GM23248 (cell line): ENCODE data around the gene PHKA2. TPM values are rescaled to one million over a fixed set of nuclear protein-coding genes. Genes with fewer than 3 reads are reported as not detected.
"Not testable (repeated sequence)": the region's sequence is repeated elsewhere in the genome, so short reads cannot be mapped to it uniquely, and the experiment has no call there.

Experiments
- DNase-seq: peaks from one replicate; pipeline ENCODE4 v3.0.0-alpha.2; 2015
- H2AFZ ChIP-seq: fragments of 200-600 bp; sonication (generic); 2 replicates; pipeline ENCODE4 v1.6.1; 2016; ENCODE audit warnings: antibody characterized with exemption
- H3F3A ChIP-seq: fragments of 200-600 bp; sonication (generic); 2 replicates; pipeline ENCODE4 v1.6.1; 2016; ENCODE audit warnings: mild to moderate bottlenecking, antibody characterized with exemption, mixed run types; ENCODE audit not compliant: insufficient read depth
- H3K27ac ChIP-seq: fragments of 200-600 bp; sonication (generic); 2 replicates; pipeline ENCODE4 v1.5.1; 2016; ENCODE audit warnings: mild to moderate bottlenecking
- H3K27me3 ChIP-seq: fragments of 200-600 bp; sonication (generic); replicated peaks from 2 replicates; pipeline ENCODE4 v1.6.1; 2016; ENCODE audit warnings: mild to moderate bottlenecking; ENCODE audit not compliant: insufficient read depth
- H3K36me3 ChIP-seq: fragments of 200-600 bp; sonication (generic); 2 replicates; pipeline ENCODE4 v1.6.1; 2016; ENCODE audit warnings: low read depth, mild to moderate bottlenecking
- H3K4me1 ChIP-seq: fragments of 200-600 bp; sonication (generic); 2 replicates; pipeline ENCODE4 v1.6.1; 2016; ENCODE audit warnings: mild to moderate bottlenecking; ENCODE audit not compliant: insufficient read depth
- H3K4me2 ChIP-seq: fragments of 200-600 bp; sonication (generic); one replicate; pipeline ENCODE4 v1.6.1; 2016; ENCODE audit warnings: mild to moderate bottlenecking; ENCODE audit not compliant: unreplicated experiment
- H3K4me3 ChIP-seq: fragments of 200-600 bp; sonication (generic); 2 replicates; pipeline ENCODE4 v1.5.1; 2016; ENCODE audit warnings: mild to moderate bottlenecking
- H3K79me2 ChIP-seq: fragments of 200-600 bp; sonication (generic); 2 replicates; pipeline ENCODE4 v1.6.1; 2016; ENCODE audit warnings: mild to moderate bottlenecking; ENCODE audit not compliant: insufficient read depth
- H3K9ac ChIP-seq: fragments of 200-600 bp; sonication (generic); 2 replicates; pipeline ENCODE4 v1.6.1; 2016; ENCODE audit warnings: mild to moderate bottlenecking
- H3K9me2 ChIP-seq: fragments of 200-600 bp; sonication (generic); 2 replicates; pipeline ENCODE4 v1.6.1; 2016; ENCODE audit warnings: mixed run types, mild to moderate bottlenecking, moderate library complexity; ENCODE audit not compliant: insufficient read depth
- H3K9me3 ChIP-seq: fragments of 200-600 bp; sonication (generic); one replicate; pipeline ENCODE4 v1.6.1; 2017; ENCODE audit warnings: low read depth
- H4K20me1 ChIP-seq: fragments of 200-600 bp; sonication (generic); 2 replicates; pipeline ENCODE4 v1.6.0; 2016; ENCODE audit not compliant: insufficient read depth
- EZH2 ChIP-seq: fragments of 200-600 bp; sonication (generic); IDR thresholded peaks from 2 replicates; pipeline ENCODE4 v1.6.1; 2018; ENCODE audit warnings: antibody characterized with exemption, mild to moderate bottlenecking; ENCODE audit not compliant: insufficient read depth, poor library complexity, severe bottlenecking
- EZH2phosphoT487 ChIP-seq: fragments of 200-600 bp; sonication (generic); IDR thresholded peaks from 2 replicates; pipeline ENCODE4 v1.6.1; 2018; ENCODE audit warnings: antibody characterized with exemption, moderate library complexity, mild to moderate bottlenecking, low read depth; ENCODE audit not compliant: insufficient read depth
- WGBS, 2 experiments: methylation state at CpG; one replicate each; pipeline ENCODE4 v1.1.6; 2015 to 2017; ENCODE audit warnings: low lambda C conversion rate in 2 of 2, low coverage in 1 of 2; ENCODE audit errors: missing lambda C conversion rate in 2 of 2; 5-methylcytosine and 5-hydroxymethylcytosine counted together
- in situ Hi-C: fragments of 300-500 bp; cut with MboI; formaldehyde crosslinking; loops from 2 replicates; pipeline ENCODE4 v1.15.0; 2020
- polyA plus RNA-seq: library from polyadenylated mRNA; unstranded; fragments of >200 nt; fragmentation: Nextera tagmentation; extraction: Ambion mirVana; gene quantifications from 2 replicates; pipeline ENCODE4 v1.2.1, GENCODE V29; 2016
- total RNA-seq: library from RNA; depleted of rRNA; stranded (reverse); fragments of >200 nt; shearing (Covaris generic); gene quantifications from 2 replicates; pipeline ENCODE4 v1.2.3, GENCODE V29; 2014

Gene PHKA2
- total and polyA plus RNA-seq, 2 experiments from 2014 or later, result 6.8 to 9.9 TPM

DNA sequence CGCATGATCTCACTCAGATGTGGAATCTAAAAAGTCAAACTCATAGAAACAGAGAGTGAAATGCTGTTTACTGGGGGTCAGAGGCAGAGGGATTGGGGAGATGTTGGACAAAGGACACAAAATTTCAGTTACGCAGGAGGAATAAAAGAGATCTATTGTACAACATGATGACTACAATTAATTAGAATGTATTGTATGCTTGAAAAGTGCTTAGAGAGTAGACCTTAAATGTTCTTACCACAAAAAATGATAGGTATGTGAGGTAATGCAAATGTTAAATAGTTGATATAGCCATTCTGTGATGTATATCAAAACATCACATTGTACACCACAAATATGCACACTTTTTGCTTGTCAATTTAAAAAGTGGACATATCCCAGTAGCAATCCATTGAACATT lies 36.1 kb upstream of the PHKA2 start:
- H3K27me3 ChIP-seq, result no peaks in the 10 kb centered on the region
- no peaks in the 10 kb centered on the region for H3K36me3 ChIP-seq
- no peak overlapping the region for H3K4me2 ChIP-seq
- no peak overlapping the region for H3K27ac ChIP-seq
- H3F3A ChIP-seq, result no peaks in the 10 kb centered on the region
- no peak overlapping the region for H2AFZ ChIP-seq
- no peaks in the 10 kb centered on the region for H3K79me2 ChIP-seq
- H3K9ac ChIP-seq, result no peak overlapping the region
- no peak for TF ChIP-seq EZH2phosphoT487
- TF ChIP-seq EZH2, result no peak
- H4K20me1 ChIP-seq, result no peaks in the 10 kb centered on the region
- DNase-seq, result no peak
- no peaks in the 10 kb centered on the region for H3K9me2 ChIP-seq
- in situ Hi-C loops, result no loop called here
- 90 to 100% methylated on average over 2 of the region's 2 CpGs for WGBS, 2 experiments
- no peak overlapping the region for H3K4me3 ChIP-seq
- no peaks in the 10 kb centered on the region for H3K4me1 ChIP-seq
- no peaks in the 10 kb centered on the region for H3K9me3 ChIP-seq

DNA sequence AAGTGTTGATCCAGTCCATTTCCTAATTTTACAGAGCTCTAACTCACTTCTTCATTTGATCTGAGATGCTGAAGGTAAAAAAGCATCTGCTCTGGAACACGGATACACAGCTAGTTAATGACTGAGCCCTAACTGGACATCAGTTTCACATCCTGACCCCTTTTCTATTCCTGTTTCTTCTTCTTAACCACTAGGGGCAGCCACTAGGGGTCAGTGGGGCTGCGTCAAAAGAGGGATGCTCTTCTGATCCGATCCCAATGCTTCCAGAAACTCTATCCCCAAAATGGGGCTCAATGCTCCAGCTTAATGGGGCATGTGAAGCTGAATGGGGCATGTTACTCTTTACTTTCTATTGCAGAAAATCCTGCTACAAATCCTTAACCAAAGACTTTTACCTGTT lies 33.4 kb upstream of the PHKA2 start:
- Histone ChIP-seq H3K4me1 (no peaks in the 10 kb centered on the region), H3K9me3 (no peaks in the 10 kb centered on the region), H3F3A (no peaks in the 10 kb centered on the region), H4K20me1 (no peaks in the 10 kb centered on the region), H3K9me2 (no peaks in the 10 kb centered on the region), H3K4me2 (no peak overlapping the region), H3K36me3 (no peaks in the 10 kb centered on the region), H3K79me2 (no peaks in the 10 kb centered on the region), H3K4me3 (no peak overlapping the region), H3K27me3 (no peaks in the 10 kb centered on the region), H3K9ac (no peak overlapping the region), H3K27ac (no peak overlapping the region), H2AFZ (no peak overlapping the region)
- in situ Hi-C loops, result no loop called here
- 10 to 13% methylated on average over 3 of the region's 3 CpGs for WGBS, 2 experiments
- TF ChIP-seq EZH2 (no peak), EZH2phosphoT487 (no peak)
- peak; percentile 44 for DNase-seq

DNA sequence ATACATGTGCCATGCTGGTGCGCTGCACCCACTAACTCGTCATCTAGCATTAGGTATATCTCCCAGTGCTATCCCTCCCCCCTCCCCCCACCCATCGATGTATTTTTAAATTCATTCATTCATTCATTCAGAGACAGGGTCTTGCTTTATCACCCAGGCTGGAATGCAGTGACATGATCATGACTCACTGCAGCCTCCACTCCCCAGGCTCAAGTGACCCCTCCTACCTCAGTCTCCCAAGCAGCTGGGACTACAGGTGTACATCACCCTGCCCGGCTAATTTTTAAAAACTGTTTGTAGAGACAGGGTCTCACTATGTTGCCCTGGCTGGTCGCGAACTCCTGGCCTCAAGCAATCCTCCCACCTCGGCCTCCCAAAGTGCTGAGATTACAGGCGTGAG lies 32.7 kb upstream of the PHKA2 start:
- H3K9me3 ChIP-seq, H4K20me1 ChIP-seq, H3K4me3 ChIP-seq, H3K9ac ChIP-seq, in situ Hi-C loops, H3K4me1 ChIP-seq, H3K4me2 ChIP-seq, H3F3A ChIP-seq, DNase-seq, H3K9me2 ChIP-seq, H3K27ac ChIP-seq, H3K79me2 ChIP-seq, H2AFZ ChIP-seq, H3K36me3 ChIP-seq, H3K27me3 ChIP-seq: not testable (repeated sequence)
- 69 to 82% methylated on average over 6 to 7 of the region's 8 CpGs for WGBS, 2 experiments

DNA sequence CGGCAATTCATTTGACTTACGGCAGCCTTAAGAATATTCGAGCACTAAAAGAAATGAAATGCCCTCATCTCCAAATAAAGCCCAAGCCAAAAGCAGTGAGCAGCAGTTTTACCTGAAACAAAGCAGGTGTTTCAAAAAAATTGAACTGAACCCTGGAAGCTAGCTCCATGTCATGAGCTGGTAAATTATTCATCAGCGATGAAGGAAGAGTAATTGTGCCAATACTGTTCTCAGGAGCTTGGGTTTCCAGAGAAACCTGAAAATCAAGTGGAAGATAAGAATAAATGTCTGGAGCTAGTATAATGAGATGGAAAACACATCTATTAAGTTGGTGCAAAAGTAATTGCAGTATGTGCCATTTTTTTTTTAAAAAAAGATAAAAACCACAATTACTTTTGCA lies 24.0 kb upstream of the PHKA2 start:
- no peak overlapping the region for H3K4me2 ChIP-seq
- no peak overlapping the region for H3K27ac ChIP-seq
- peaks cover 7% of the 10 kb centered on the region; the same call in 1 of the 2 replicates for H3K4me1 ChIP-seq
- no peaks in the 10 kb centered on the region for H3F3A ChIP-seq
- no peaks in the 10 kb centered on the region for H4K20me1 ChIP-seq
- no peak overlapping the region for H3K9ac ChIP-seq
- H3K79me2 ChIP-seq, result no peaks in the 10 kb centered on the region
- WGBS, 2 experiments, result 97 to 100% methylated on average over 4 of the region's 4 CpGs
- DNase-seq, result no peak
- in situ Hi-C loops, result no loop called here
- TF ChIP-seq EZH2 (no peak), EZH2phosphoT487 (no peak)
- H3K27me3 ChIP-seq, result no peaks in the 10 kb centered on the region
- no peak overlapping the region for H3K4me3 ChIP-seq
- H3K36me3 ChIP-seq, result no peaks in the 10 kb centered on the region
- H3K9me2 ChIP-seq, result no peaks in the 10 kb centered on the region
- no peak overlapping the region for H2AFZ ChIP-seq
- H3K9me3 ChIP-seq, result no peaks in the 10 kb centered on the region

GRCh38 chrX:19007011-19007410 lies 23.1 kb upstream of the PHKA2 start:
- Histone ChIP-seq H3K9me3 (no peaks in the 10 kb centered on the region), H3K4me2 (no peak overlapping the region), H3K36me3 (no peaks in the 10 kb centered on the region), H3K4me1 (peaks cover 7% of the 10 kb centered on the region; the same call in 1 of the 2 replicates), H3K27ac (no peak overlapping the region), H3F3A (no peaks in the 10 kb centered on the region), H4K20me1 (no peaks in the 10 kb centered on the region), H3K27me3 (no peaks in the 10 kb centered on the region), H3K79me2 (no peaks in the 10 kb centered on the region), H2AFZ (no peak overlapping the region), H3K4me3 (no peak overlapping the region), H3K9ac (no peak overlapping the region), H3K9me2 (no peaks in the 10 kb centered on the region)
- no peak for TF ChIP-seq EZH2
- TF ChIP-seq EZH2phosphoT487, result no peak
- in situ Hi-C loops, result no loop called here
- DNase-seq, result no peak
- WGBS, 2 experiments, result 95 to 100% methylated on average over 7 of the region's 7 CpGs
